SK-N-SH treated with all-trans-retinoic acid at 6 μM for 48 hours (cell line): ENCODE data around the gene CFL1.
A peak's percentile ranks its signal among the peaks of the same experiment; 100 is the strongest.

Source experiments
- ARNTL ChIP-seq: fragments of 450-650 bp; formaldehyde crosslinking; IDR thresholded peaks from 2 replicates; pipeline ENCODE4 v1.5.0; 2020; ENCODE audit warnings: low read depth, mild to moderate bottlenecking, moderate library complexity, borderline replicate concordance
- PATZ1 ChIP-seq: fragments of 250-450 bp; sonication (Bioruptor Pico); IDR thresholded peaks from 2 replicates; pipeline ENCODE4 v1.8.0; 2020; ENCODE audit warnings: mild to moderate bottlenecking, moderate library complexity, borderline replicate concordance
- RARB ChIP-seq: fragments of 250-450 bp; sonication (Bioruptor Pico); IDR thresholded peaks from 2 replicates; pipeline ENCODE4 v1.8.0; 2021; ENCODE audit warnings: mild to moderate bottlenecking, moderate library complexity
- TCF4 ChIP-seq: fragments of 250-450 bp; sonication (Bioruptor Pico); IDR thresholded peaks from 2 replicates; pipeline ENCODE4 v1.8.0; 2021; ENCODE audit warnings: mild to moderate bottlenecking, moderate library complexity, borderline replicate concordance
- ZFP30 ChIP-seq: fragments of 450-650 bp; formaldehyde crosslinking; IDR thresholded peaks from 2 replicates; pipeline ENCODE4 v1.5.0; 2022; ENCODE audit warnings: mild to moderate bottlenecking, moderate library complexity

DNA sequence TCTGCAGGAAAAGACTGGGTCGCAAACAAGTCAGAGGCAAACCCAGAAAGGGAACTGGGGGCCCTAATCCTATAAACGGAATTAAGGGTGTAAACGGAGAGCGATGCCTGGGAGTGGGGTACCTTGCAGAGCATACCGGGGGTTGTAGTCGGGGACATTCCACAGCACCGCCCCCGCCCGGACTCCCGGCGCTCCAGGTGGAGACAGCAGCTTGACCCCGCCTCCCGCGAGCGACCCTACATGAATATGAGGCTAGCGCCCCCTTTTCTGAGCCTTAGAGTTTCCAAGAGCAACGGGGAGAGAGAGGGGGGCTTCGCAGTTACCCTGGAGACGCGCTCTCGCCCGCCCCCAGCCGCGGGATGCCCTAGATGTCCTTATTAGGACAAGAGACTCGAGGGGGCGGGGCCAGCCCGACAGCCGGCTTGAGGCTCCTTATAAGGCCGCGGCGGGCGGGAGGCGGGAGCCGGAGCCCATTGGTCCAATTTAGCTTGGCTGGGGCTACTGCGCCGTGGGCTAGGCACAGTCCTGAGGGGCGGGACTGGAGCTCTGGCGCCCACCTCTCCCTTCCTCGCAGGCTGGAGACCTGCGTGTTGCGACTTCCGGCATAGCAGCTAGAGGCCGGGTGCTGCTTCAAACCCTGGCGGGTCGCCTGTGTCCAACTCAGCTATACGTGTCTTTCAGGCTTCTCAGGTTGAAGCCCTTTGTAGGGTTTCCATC lies 1.3 kb upstream of the CFL1 start:
- no peak for TF ChIP-seq RARB (CRISPR knock-in tag)
- TF ChIP-seq ARNTL (CRISPR knock-in tag) = no peak
- TF ChIP-seq PATZ1 (CRISPR knock-in tag) = peak; percentile 44; the same call in 1 of the 2 replicates
- TF ChIP-seq ZFP30 = no peak
- TF ChIP-seq TCF4 = no peak
